Ascending aorta (tissue), 2 donors: ENCODE data around the gene PLXDC1. TPM values are rescaled to one million over a fixed set of nuclear protein-coding genes. Genes with fewer than 3 reads are reported as not detected.

Experiments
- DNase-seq, 2 donors: peaks; one replicate each; pipeline ENCODE4 v3.0.0-alpha.2; 2019; ENCODE audit warnings: low spot score in 2 of 2
- H3K27ac ChIP-seq, 2 donors: fragments of 200-600 bp; sonication (generic); one replicate each; pipeline ENCODE4 v1.5.1; 2016 to 2017; ENCODE audit warnings: mild to moderate bottlenecking in 1 of 2
- H3K27me3 ChIP-seq: fragments of 200-600 bp; sonication (generic); one replicate; pipeline ENCODE4 v1.5.1; 2017
- H3K36me3 ChIP-seq, 2 donors: fragments of 200-600 bp; sonication (generic); one replicate each; pipeline ENCODE4 v1.5.1; 2016
- H3K4me1 ChIP-seq, 2 donors: fragments of 200-600 bp; sonication (generic); one replicate each; pipeline ENCODE4 v1.5.1; 2016 to 2017; ENCODE audit warnings: mild to moderate bottlenecking in 1 of 2
- H3K4me3 ChIP-seq, 2 donors: fragments of 200-600 bp; sonication (generic); one replicate each; pipeline ENCODE4 v1.5.1; 2016 to 2017; ENCODE audit warnings: mild to moderate bottlenecking in 1 of 2
- H3K9me3 ChIP-seq, 2 donors: fragments of 200-600 bp; sonication (generic); one replicate each; pipeline ENCODE4 v1.5.1; 2016
- intact Hi-C: fragments of 100-400 bp; cut with DNase I; formaldehyde crosslinking; loops from one replicate; pipeline ENCODE4 v1.15.1; 2023
- total RNA-seq: library from RNA; depleted of rRNA; stranded (reverse); fragments of >200 nt; gene quantifications from one replicate; pipeline ENCODE4 v1.1.0, GENCODE V29; 2016
- TF ChIP-seq, protein P1 (sequence below), 3 experiments: fragments of 200-600 bp in 2 of 3; fragments of 450-650 bp in 1 of 3; sonication (generic) in 2 of 3; IDR thresholded peaks; one replicate each; pipeline ENCODE4 v1.5.1; 2016 to 2019; ENCODE audit warnings: antibody characterized with exemption in 3 of 3, mild to moderate bottlenecking in 1 of 3, moderate library complexity in 1 of 3

Gene PLXDC1
- total RNA-seq, 1 donor from 2014 or later = 23.8 TPM

DNA sequence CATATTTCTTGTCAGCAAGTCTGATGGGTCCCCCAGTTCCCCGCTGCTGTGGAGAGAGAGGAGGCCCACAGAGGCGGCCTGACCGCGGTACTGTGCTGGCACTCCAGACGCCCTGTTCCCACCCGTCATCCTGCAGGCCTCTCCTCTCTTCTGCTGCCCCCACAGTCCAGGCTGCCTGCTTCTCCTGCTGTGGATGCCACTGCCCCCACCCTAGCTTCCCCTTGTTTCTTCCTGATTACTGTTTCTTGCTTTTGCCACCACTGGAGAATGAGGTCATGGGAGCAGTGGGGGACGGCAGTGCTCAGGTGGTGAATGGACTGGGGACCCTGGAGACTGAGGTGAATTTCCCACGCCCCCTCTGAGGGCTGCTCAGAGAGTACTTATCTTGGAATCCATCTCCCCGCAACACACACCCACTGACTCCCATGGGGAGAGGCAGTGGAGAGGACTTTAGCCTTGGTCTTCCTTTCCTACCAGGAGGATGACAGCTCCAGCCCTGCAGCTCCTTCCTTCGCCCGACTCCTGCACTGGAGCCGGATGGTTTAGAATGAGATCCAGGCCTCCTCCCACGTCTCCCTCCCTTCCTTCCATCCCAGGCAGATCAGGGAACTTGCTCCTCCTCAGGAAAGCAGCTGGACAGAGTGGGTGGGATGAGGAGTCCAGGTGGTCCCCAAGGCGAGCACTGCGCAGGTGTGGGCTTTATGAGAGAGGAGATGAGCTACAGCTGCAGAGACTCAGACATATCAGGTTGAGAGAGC, 60.4 kb downstream of the PLXDC1 start:
- no peak overlapping the region for H3K27ac ChIP-seq
- no peaks in the 10 kb centered on the region for H3K27me3 ChIP-seq
- H3K4me3 ChIP-seq = no peak overlapping the region
- intact Hi-C loops = no loop called here
- peaks cover 0 to 9% of the 10 kb centered on the region in 2 donors for H3K4me1 ChIP-seq
- DNase-seq = no peak
- no peaks in the 10 kb centered on the region for H3K36me3 ChIP-seq
- no peaks in the 10 kb centered on the region for H3K9me3 ChIP-seq
- TF ChIP-seq, protein P1, sequence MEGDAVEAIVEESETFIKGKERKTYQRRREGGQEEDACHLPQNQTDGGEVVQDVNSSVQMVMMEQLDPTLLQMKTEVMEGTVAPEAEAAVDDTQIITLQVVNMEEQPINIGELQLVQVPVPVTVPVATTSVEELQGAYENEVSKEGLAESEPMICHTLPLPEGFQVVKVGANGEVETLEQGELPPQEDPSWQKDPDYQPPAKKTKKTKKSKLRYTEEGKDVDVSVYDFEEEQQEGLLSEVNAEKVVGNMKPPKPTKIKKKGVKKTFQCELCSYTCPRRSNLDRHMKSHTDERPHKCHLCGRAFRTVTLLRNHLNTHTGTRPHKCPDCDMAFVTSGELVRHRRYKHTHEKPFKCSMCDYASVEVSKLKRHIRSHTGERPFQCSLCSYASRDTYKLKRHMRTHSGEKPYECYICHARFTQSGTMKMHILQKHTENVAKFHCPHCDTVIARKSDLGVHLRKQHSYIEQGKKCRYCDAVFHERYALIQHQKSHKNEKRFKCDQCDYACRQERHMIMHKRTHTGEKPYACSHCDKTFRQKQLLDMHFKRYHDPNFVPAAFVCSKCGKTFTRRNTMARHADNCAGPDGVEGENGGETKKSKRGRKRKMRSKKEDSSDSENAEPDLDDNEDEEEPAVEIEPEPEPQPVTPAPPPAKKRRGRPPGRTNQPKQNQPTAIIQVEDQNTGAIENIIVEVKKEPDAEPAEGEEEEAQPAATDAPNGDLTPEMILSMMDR (IDR thresholded peaks at IDR 0.05) = no peak

DNA sequence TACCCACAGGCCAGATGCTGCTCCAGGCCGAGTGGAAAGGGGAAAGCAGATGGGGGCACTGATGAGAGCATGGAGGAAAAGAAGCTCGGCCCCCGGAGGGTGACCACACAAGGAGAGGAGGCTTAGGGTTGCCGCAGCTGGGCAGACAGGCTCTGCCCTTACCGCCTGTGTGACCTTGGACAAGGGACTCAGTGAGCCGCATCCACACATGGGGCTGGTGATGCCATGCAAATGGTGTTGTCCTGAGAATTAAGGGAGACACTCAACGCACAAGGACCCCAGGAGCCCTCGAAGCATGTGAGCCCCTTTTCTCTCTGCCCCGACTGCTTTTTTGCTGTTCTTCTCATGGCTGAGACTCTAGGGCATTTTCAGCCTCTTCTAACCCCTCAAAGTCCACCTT, 61.0 kb downstream of the PLXDC1 start:
- H3K9me3 ChIP-seq = no peaks in the 10 kb centered on the region
- H3K4me3 ChIP-seq = no peak overlapping the region
- H3K36me3 ChIP-seq = no peaks in the 10 kb centered on the region
- H3K4me1 ChIP-seq = peaks cover 0 to 6% of the 10 kb centered on the region in 2 donors
- intact Hi-C loops = no loop called here
- H3K27ac ChIP-seq = no peak overlapping the region
- TF ChIP-seq, protein P1 (IDR thresholded peaks at IDR 0.05) = no peak
- no peak for DNase-seq
- H3K27me3 ChIP-seq = no peaks in the 10 kb centered on the region

DNA sequence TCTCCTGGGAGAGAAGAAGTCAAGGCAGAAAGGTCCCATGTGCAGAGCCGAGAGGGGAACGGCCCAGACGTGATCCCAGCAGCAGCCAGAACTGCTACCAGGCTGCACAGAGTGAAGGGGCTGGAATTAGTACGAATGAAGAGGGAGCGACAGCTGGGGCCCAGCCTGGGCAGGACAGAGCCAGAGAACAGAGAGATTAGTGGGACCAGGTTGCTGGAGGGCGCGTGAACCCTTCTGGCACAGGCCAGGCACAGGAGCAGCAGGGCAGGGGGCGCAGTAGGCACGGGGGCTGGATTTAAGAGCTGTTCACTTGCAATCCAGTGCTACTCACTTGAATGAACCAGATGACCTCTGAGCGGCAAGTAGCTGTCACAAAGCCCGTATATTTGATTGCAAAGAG, 66.9 kb downstream of the PLXDC1 start:
- Histone ChIP-seq H3K27me3 (no peaks in the 10 kb centered on the region), H3K36me3 (no peaks in the 10 kb centered on the region), H3K27ac (no peak overlapping the region), H3K9me3 (no peaks in the 10 kb centered on the region), H3K4me3 (no peak overlapping the region), H3K4me1 (no peaks in the 10 kb centered on the region)
- intact Hi-C loops = no loop called here
- TF ChIP-seq, protein P1 (IDR thresholded peaks at IDR 0.05) = no peak
- no peak for DNase-seq

DNA sequence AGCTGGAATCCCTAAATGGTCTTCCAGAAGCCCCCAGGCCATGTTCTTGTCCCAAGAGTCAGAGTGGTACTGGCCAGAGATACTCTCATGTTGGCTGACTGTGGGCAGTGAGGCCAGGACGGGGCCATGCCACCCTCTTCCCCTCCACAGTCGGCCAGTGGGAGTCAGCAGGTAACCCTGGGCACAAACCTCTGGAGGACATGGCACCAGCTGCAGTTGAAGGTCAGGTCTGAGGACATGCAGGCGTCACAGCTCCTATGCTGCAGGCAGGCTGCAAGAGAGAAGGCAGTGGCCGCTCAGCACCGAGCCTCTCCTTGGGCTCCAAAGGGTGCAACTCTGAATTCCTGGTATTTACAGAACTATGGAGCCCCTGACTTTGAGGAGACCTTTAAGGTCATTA, 68.2 kb downstream of the PLXDC1 start:
- TF ChIP-seq, protein P1 (IDR thresholded peaks at IDR 0.05) = no peak
- Histone ChIP-seq H3K9me3 (no peaks in the 10 kb centered on the region), H3K27ac (no peak overlapping the region), H3K4me3 (no peak overlapping the region), H3K27me3 (no peaks in the 10 kb centered on the region), H3K4me1 (no peaks in the 10 kb centered on the region), H3K36me3 (no peaks in the 10 kb centered on the region)
- no peak for DNase-seq
- intact Hi-C loops = no loop called here

DNA sequence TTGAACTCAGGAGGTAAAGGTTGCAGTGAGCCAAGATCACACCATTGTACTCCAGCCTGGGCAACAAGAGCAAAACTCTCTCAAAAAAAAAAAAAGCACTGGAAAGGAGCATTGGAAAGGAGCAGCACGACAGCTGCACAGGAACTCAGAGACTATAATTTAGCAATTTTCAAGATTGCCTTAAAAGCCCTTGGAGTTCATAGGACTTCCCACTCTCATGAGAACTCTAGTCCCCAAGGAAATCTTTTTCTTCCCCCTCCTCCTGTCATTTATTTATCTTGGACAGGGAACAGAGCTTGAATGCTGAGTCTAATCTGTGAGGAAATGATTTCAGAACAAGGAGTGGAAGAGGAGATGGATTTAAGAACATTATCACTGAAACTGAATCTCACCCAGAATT, 69.0 kb downstream of the PLXDC1 start:
- Histone ChIP-seq H3K4me1 (no peaks in the 10 kb centered on the region), H3K27me3 (no peaks in the 10 kb centered on the region), H3K9me3 (no peaks in the 10 kb centered on the region), H3K27ac (no peak overlapping the region), H3K36me3 (no peaks in the 10 kb centered on the region), H3K4me3 (no peak overlapping the region)
- TF ChIP-seq, protein P1 (IDR thresholded peaks at IDR 0.05) = no peak
- intact Hi-C loops = no loop called here
- DNase-seq = no peak
